Mesenchymal stem cell (in vitro differentiated cells and primary cell): ENCODE data around the gene PRKCA.

Experiments
- DNase-seq: peaks from one replicate; pipeline ENCODE4 v3.0.0-alpha.2; 2013
- H2AFZ ChIP-seq: one replicate; pipeline ENCODE4 v1.6.1; 2013; ENCODE audit warnings: low read depth, mild to moderate bottlenecking, control low read depth, inconsistent platforms, low read length, moderate library complexity
- H2AK5ac ChIP-seq: 2 replicates; pipeline ENCODE4 v1.6.1; 2013; ENCODE audit warnings: low read length, moderate library complexity, mild to moderate bottlenecking, inconsistent platforms; ENCODE audit not compliant: severe bottlenecking
- H2BK120ac ChIP-seq: one replicate; pipeline ENCODE4 v1.6.1; 2013; ENCODE audit warnings: low read depth, mild to moderate bottlenecking, inconsistent platforms, low read length, moderate library complexity
- H2BK12ac ChIP-seq, 2 experiments: one replicate each; pipeline ENCODE4 v1.6.1; 2013; ENCODE audit warnings: inconsistent platforms in 2 of 2, low read length in 2 of 2, mild to moderate bottlenecking in 2 of 2, moderate library complexity in 2 of 2, control low read depth in 1 of 2
- H2BK15ac ChIP-seq: one replicate; pipeline ENCODE4 v1.6.1; 2013; ENCODE audit warnings: mild to moderate bottlenecking, low read depth, inconsistent platforms; ENCODE audit not compliant: poor library complexity, severe bottlenecking
- H2BK5ac ChIP-seq: 2 replicates; pipeline ENCODE4 v1.6.1; 2013; ENCODE audit warnings: low read depth, mild to moderate bottlenecking, low read length, control low read depth, inconsistent platforms; ENCODE audit not compliant: poor library complexity, severe bottlenecking
- H3K14ac ChIP-seq, 2 experiments: one replicate each; pipeline ENCODE4 v1.6.1; 2013; ENCODE audit warnings: inconsistent platforms in 2 of 2, low read length in 2 of 2, control low read depth in 1 of 2, mild to moderate bottlenecking in 1 of 2, moderate library complexity in 1 of 2
- H3K18ac ChIP-seq, 2 experiments: one replicate each; pipeline ENCODE4 v1.6.1; 2013; ENCODE audit warnings: inconsistent platforms in 2 of 2, low read length in 2 of 2, control low read depth in 1 of 2, low read depth in 1 of 2, mild to moderate bottlenecking in 1 of 2
- H3K23ac ChIP-seq, 2 experiments: one replicate each; pipeline ENCODE4 v1.6.1; 2013; ENCODE audit warnings: inconsistent platforms in 2 of 2, low read length in 2 of 2, mild to moderate bottlenecking in 2 of 2, moderate library complexity in 2 of 2, control low read depth in 1 of 2
- H3K27ac ChIP-seq: 2 replicates; pipeline ENCODE4 v1.5.1; 2013; ENCODE audit warnings: mild to moderate bottlenecking, moderate library complexity, low read length, control low read depth, inconsistent platforms; ENCODE audit not compliant: poor library complexity, severe bottlenecking
- H3K27me3 ChIP-seq, 2 experiments: 2 replicates each; pipeline versions ENCODE4 v1.6.1 to v1.7.0; 2013; ENCODE audit warnings: low read length in 2 of 2, mild to moderate bottlenecking in 2 of 2, moderate library complexity in 2 of 2, control low read depth in 1 of 2, inconsistent platforms in 1 of 2; ENCODE audit not compliant: control insufficient read depth in 1 of 2, insufficient read depth in 1 of 2
- H3K36me3 ChIP-seq, 2 experiments: 2 replicates each; pipeline versions ENCODE4 v1.6.1 to v1.7.0; 2013; ENCODE audit warnings: low read length in 2 of 2, control low read depth in 1 of 2, inconsistent platforms in 1 of 2, low read depth in 1 of 2, mild to moderate bottlenecking in 1 of 2; ENCODE audit not compliant: insufficient read depth in 2 of 2, control insufficient read depth in 1 of 2
- H3K4ac ChIP-seq, 2 experiments: one replicate each; pipeline ENCODE4 v1.6.1; 2013; ENCODE audit warnings: inconsistent platforms in 2 of 2, low read length in 2 of 2, mild to moderate bottlenecking in 2 of 2, moderate library complexity in 2 of 2, control low read depth in 1 of 2, low read depth in 1 of 2
- H3K4me1 ChIP-seq: 2 replicates; pipeline ENCODE4 v1.6.1; 2013; ENCODE audit warnings: low read depth, low read length, control low read depth; ENCODE audit not compliant: control insufficient read depth, insufficient read depth
- H3K4me2 ChIP-seq: 2 replicates; pipeline ENCODE4 v1.6.1; 2013; ENCODE audit warnings: low read length, mild to moderate bottlenecking, inconsistent platforms; ENCODE audit not compliant: poor library complexity, severe bottlenecking
- H3K4me3 ChIP-seq, 2 experiments: 2 replicates each; pipeline versions ENCODE4 v1.5.1 to v1.7.0; 2013; ENCODE audit warnings: low read length in 2 of 2, mild to moderate bottlenecking in 2 of 2, control low read depth in 1 of 2, low read depth in 1 of 2; ENCODE audit not compliant: insufficient read depth in 1 of 2
- H3K79me1 ChIP-seq: replicated peaks from 2 replicates; pipeline ENCODE4 v1.6.1; 2013; ENCODE audit warnings: mild to moderate bottlenecking, control low read depth, low read length, inconsistent platforms; ENCODE audit not compliant: poor library complexity, severe bottlenecking
- H3K9ac ChIP-seq: 2 replicates; pipeline ENCODE4 v1.7.0; 2013; ENCODE audit warnings: mild to moderate bottlenecking, low read length, moderate library complexity
- H3K9me3 ChIP-seq: 2 replicates; pipeline ENCODE4 v1.7.0; 2013; ENCODE audit warnings: mild to moderate bottlenecking, low read length; ENCODE audit not compliant: control insufficient read depth
- H4K8ac ChIP-seq: one replicate; pipeline ENCODE4 v1.6.1; 2013; ENCODE audit warnings: inconsistent platforms, mild to moderate bottlenecking, low read length, moderate library complexity
- H4K91ac ChIP-seq: one replicate; pipeline ENCODE4 v1.6.1; 2013; ENCODE audit warnings: mild to moderate bottlenecking, low read length, inconsistent platforms
- WGBS: methylation state at CpG from one replicate; pipeline ENCODE4 v1.1.7; 2013; ENCODE audit warnings: mixed read lengths; 5-methylcytosine and 5-hydroxymethylcytosine counted together

PRKCA gene

DNA sequence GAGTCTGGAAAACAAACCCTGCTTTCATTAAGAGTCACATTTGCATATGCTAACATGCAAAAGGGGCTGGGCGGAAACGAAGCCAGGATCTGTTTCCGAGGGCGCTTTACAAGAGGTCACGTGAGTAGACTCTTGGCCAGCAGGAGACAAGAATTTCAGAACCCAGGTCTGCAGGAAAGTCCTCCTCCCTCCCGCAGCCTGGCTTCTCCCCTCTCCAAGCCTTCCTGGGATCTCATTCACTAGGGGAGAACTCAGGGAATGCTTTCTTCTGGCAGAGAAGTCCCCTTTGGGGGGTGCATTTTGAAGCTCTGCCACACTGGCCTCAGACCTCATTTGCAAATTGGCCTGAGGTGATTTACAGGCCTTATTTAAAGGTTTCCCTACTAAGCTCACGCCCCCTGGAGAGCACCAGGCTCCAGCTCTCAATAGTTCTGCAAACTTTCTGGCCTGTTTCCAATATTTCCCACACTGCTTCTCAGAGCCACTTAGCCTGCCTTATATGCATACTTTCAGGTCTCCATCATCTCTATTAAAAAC lies 475.3 kb downstream of the PRKCA start:
- Histone ChIP-seq H2AK5ac (no peak overlapping the region), H3K23ac (no peak overlapping the region), H3K79me1 (peaks cover 2% of the 10 kb centered on the region), H3K27ac (no peak overlapping the region), H2AFZ (no peak overlapping the region), H2BK120ac (no peak overlapping the region), H3K4ac (no peak overlapping the region), H3K4me2 (no peak overlapping the region), H3K4me1 (peaks cover 3% of the 10 kb centered on the region), H2BK5ac (peak overlapping the region; percentile 22), H3K4me3 (no peak overlapping the region), H3K9me3 (no peaks in the 10 kb centered on the region), H4K91ac (no peak overlapping the region), H3K9ac (no peak overlapping the region), H3K36me3 (peaks cover 36 to 45% of the 10 kb centered on the region in 2 experiments), H4K8ac (no peak overlapping the region), H2BK12ac (no peak overlapping the region), H3K27me3 (no peaks in the 10 kb centered on the region), H3K18ac (no peak overlapping the region), H3K14ac (no peak overlapping the region), H2BK15ac (no peak overlapping the region)
- 50% methylated on average over 7 of the region's 7 CpGs for WGBS
- peak; percentile 43 for DNase-seq

DNA sequence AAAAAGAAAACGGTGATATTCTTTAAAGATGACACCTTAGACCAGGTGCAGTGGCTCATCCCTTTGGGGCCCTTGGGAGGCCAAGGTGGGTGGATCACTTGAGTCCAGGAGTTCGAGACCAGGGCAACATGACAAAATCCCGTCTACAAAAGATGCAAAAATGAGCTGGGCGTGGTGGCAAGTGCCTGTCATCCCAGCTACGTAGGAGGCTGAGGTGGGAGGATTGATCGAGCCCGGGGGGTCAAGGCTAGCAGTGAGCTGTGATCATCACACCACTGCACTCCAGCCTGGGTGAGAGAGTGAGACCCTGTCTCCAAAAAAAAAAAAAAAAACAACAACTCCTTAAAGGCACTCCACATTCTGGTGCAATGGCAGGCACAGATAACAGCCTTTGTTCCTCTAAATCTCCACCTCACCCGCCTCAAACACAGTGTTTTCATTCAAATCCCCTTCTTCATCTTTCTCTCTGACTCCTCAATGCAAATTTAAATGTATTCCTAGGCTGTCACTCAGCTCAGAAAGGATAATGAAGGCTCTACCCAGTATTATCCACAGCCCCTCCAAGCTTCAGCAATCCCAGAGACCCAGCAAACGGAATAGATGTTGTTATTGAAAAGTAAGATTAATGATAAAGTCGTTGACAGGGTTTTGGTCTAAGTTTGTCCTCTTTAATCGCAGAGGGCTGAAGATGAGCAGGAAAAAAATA lies 476.3 kb downstream of the PRKCA start:
- Histone ChIP-seq H4K91ac (no peak overlapping the region), H3K4me1 (peaks cover 3% of the 10 kb centered on the region), H3K23ac (no peak overlapping the region), H2BK15ac (no peak overlapping the region), H3K18ac (no peak overlapping the region), H3K36me3 (peaks cover 43 to 47% of the 10 kb centered on the region in 2 experiments), H3K79me1 (peaks cover 3% of the 10 kb centered on the region), H4K8ac (no peak overlapping the region), H3K27me3 (no peaks in the 10 kb centered on the region), H3K27ac (no peak overlapping the region), H3K9me3 (no peaks in the 10 kb centered on the region), H3K9ac (no peak overlapping the region), H2AFZ (no peak overlapping the region), H3K4me2 (no peak overlapping the region), H2BK120ac (no peak overlapping the region), H2BK5ac (no peak overlapping the region), H3K14ac (no peak overlapping the region), H3K4me3 (no peak overlapping the region), H2BK12ac (no peak overlapping the region), H3K4ac (no peak overlapping the region), H2AK5ac (no peak overlapping the region)
- no peak for DNase-seq
- WGBS: 95% methylated on average over 11 of the region's 11 CpGs

DNA sequence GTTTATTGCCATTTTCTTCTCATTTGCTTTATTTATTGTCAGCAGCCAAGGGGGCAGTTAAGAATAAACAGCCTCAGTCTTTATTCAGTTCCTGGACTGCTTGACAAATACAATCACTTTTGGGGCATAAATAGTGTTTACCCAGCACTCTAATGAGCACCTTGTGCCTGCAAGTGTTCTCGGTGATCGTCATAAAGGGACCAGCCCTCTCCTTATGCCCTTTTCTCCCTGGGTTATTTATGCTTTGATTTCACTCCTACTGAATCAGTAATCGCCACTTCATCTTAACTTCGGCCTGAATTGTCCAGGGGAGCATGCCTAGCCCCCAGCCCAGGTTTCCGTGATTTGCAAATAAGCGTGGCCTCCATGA lies 476.8 kb downstream of the PRKCA start:
- Histone ChIP-seq H3K23ac (no peak overlapping the region), H2BK12ac (no peak overlapping the region), H3K4me3 (no peak overlapping the region), H3K18ac (no peak overlapping the region), H3K36me3 (peaks cover 42 to 44% of the 10 kb centered on the region in 2 experiments), H3K79me1 (peaks cover 7% of the 10 kb centered on the region), H3K27me3 (no peaks in the 10 kb centered on the region), H3K27ac (no peak overlapping the region), H3K4me2 (no peak overlapping the region), H3K4ac (no peak overlapping the region), H3K4me1 (peaks cover 3% of the 10 kb centered on the region), H3K14ac (no peak overlapping the region), H2AK5ac (no peak overlapping the region), H3K9ac (no peak overlapping the region), H2BK15ac (no peak overlapping the region), H4K91ac (no peak overlapping the region), H2AFZ (no peak overlapping the region), H4K8ac (no peak overlapping the region), H2BK120ac (no peak overlapping the region), H3K9me3 (no peaks in the 10 kb centered on the region), H2BK5ac (no peak overlapping the region)
- DNase-seq: no peak
- 91% methylated on average over 6 of the region's 6 CpGs for WGBS

DNA sequence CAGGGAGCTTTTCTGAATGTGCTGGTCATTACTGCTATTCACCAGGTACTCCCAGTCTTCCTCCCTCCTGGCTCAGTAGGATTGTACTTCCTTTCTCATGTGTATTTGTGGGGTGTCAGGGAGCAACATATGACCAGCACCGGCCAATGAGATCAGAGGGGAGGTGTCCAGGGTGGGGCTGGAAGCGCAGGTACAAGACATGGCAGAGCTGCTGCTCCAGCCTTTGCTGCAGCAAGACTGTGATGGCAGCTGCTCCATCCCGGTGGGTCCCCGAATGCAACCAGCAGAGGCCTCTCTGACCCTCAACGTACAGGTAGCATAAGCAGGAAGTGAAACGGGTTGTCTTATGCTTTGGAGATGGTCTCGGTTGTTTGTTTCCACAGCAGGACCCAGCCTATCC lies 478.7 kb downstream of the PRKCA start:
- WGBS: 98% methylated on average over 7 of the region's 7 CpGs
- H2BK5ac ChIP-seq: no peak overlapping the region
- no peaks in the 10 kb centered on the region for H3K27me3 ChIP-seq

More for the DNA sequence above, 478.7 kb downstream of the PRKCA start:
- DNase-seq: no peak
- no peak overlapping the region for H2BK120ac ChIP-seq
- peaks cover 3% of the 10 kb centered on the region for H3K4me1 ChIP-seq
- no peak overlapping the region for H3K9ac ChIP-seq
- H2BK15ac ChIP-seq: no peak overlapping the region
- no peak overlapping the region for H3K27ac ChIP-seq
- peaks cover 9% of the 10 kb centered on the region for H3K79me1 ChIP-seq
- no peak overlapping the region for H3K4ac ChIP-seq
- no peak overlapping the region for H4K91ac ChIP-seq
- no peak overlapping the region for H2AK5ac ChIP-seq
- no peak overlapping the region for H3K23ac ChIP-seq
- H2AFZ ChIP-seq: no peak overlapping the region
- no peak overlapping the region for H3K4me2 ChIP-seq
- no peaks in the 10 kb centered on the region for H3K9me3 ChIP-seq
- no peak overlapping the region for H2BK12ac ChIP-seq
- H3K36me3 ChIP-seq: peaks cover 29 to 41% of the 10 kb centered on the region in 2 experiments
- H3K18ac ChIP-seq: no peak overlapping the region
- no peak overlapping the region for H4K8ac ChIP-seq
- no peak overlapping the region for H3K4me3 ChIP-seq
- H3K14ac ChIP-seq: no peak overlapping the region
